Epidermal melanocyte (primary cell): ENCODE data around the gene MMUT.
"Not testable (repeated sequence)": the region's sequence is repeated elsewhere in the genome, so short reads cannot be mapped to it uniquely, and the experiment has no call there.

Source experiments
- DNase-seq: peaks from one replicate; pipeline ENCODE4 v3.0.0; 2011; ENCODE audit warnings: low spot score; ENCODE audit not compliant: insufficient read length

MMUT gene

GRCh38 chr6:49462927-49463611 lies at the start of gene MMUT, which contains the start of gene CENPQ:
Gene MMUT, minus strand, starts transcription at chr6:49463253. Its CDS starts 3,787 bp downstream, at chr6:49459466.
Gene CENPQ, plus strand, starts transcription at chr6:49463370. Its CDS starts 6,807 bp downstream, at chr6:49470177.
- DNase-seq: peak; percentile 92

- DNase-seq: no peak
Measured at GRCh38 chr6:49509342-49509741, 46.3 kb upstream of the MMUT start.

- DNase-seq: no peak
Measured at GRCh38 chr6:49506569-49507111, 43.6 kb upstream of the MMUT start.

- DNase-seq: no peak
Measured at GRCh38 chr6:49504666-49505065, 41.6 kb upstream of the MMUT start.

GRCh38 chr6:49499623-49500022 lies 36.6 kb upstream of the MMUT start, which contains the start of gene GLYATL3:
Gene GLYATL3, plus strand, starts transcription at chr6:49499923. Its CDS starts 12,068 bp downstream, at chr6:49511991.
- DNase-seq: no peak

GRCh38 chr6:49499126-49499525 lies 36.1 kb upstream of the MMUT start:
- DNase-seq: no peak

GRCh38 chr6:49497304-49497703 lies 34.3 kb upstream of the MMUT start:
- DNase-seq: no peak

GRCh38 chr6:49490633-49491032 lies 27.6 kb upstream of the MMUT start:
- DNase-seq: no peak

GRCh38 chr6:49483380-49483779 lies 20.3 kb upstream of the MMUT start:
- not testable (repeated sequence) for DNase-seq

GRCh38 chr6:49481846-49482245 lies 18.8 kb upstream of the MMUT start:
- not testable (repeated sequence) for DNase-seq

GRCh38 chr6:49479308-49479970 lies 16.4 kb upstream of the MMUT start:
- no peak for DNase-seq

- not testable (repeated sequence) for DNase-seq
Measured at GRCh38 chr6:49476564-49476963, 13.5 kb upstream of the MMUT start.

- DNase-seq: no peak
Measured at GRCh38 chr6:49468042-49468441, 5.0 kb upstream of the MMUT start.

- no peak for DNase-seq
Measured at GRCh38 chr6:49464691-49465090, 1.6 kb upstream of the MMUT start.

GRCh38 chr6:49463612-49463967 lies 537 bp upstream of the MMUT start:
- DNase-seq: no peak

GRCh38 chr6:49462599-49462926 lies 490 bp downstream of the MMUT start:
- no peak for DNase-seq

GRCh38 chr6:49462071-49462470 lies 982 bp downstream of the MMUT start:
- DNase-seq: no peak

- no peak for DNase-seq
Measured at GRCh38 chr6:49457771-49458170, 5.3 kb downstream of the MMUT start.

GRCh38 chr6:49454787-49455709 lies 8.0 kb downstream of the MMUT start:
- no peak for DNase-seq

GRCh38 chr6:49453221-49453620 lies 9.8 kb downstream of the MMUT start:
- DNase-seq: no peak

GRCh38 chr6:49430866-49431265 lies 32.2 kb downstream of the MMUT start:
- no peak for DNase-seq

GRCh38 chr6:49430187-49430586 lies 32.9 kb downstream of the MMUT start:
- no peak for DNase-seq
